Ascending aorta (tissue), 2 donors: ENCODE results near the gene CDK14. TPM values are rescaled to one million over a fixed set of nuclear protein-coding genes. Genes with fewer than 3 reads are reported as not detected.

Experiments
- DNase-seq, 2 donors: peaks; one replicate each; pipeline ENCODE4 v3.0.0-alpha.2; 2019; ENCODE audit warnings: low spot score in 2 of 2
- H3K27ac ChIP-seq, 2 donors: fragments of 200-600 bp; sonication (generic); one replicate each; pipeline ENCODE4 v1.5.1; 2016 to 2017; ENCODE audit warnings: mild to moderate bottlenecking in 1 of 2
- H3K27me3 ChIP-seq: fragments of 200-600 bp; sonication (generic); one replicate; pipeline ENCODE4 v1.5.1; 2017
- H3K36me3 ChIP-seq, 2 donors: fragments of 200-600 bp; sonication (generic); one replicate each; pipeline ENCODE4 v1.5.1; 2016
- H3K4me1 ChIP-seq, 2 donors: fragments of 200-600 bp; sonication (generic); one replicate each; pipeline ENCODE4 v1.5.1; 2016 to 2017; ENCODE audit warnings: mild to moderate bottlenecking in 1 of 2
- H3K4me3 ChIP-seq, 2 donors: fragments of 200-600 bp; sonication (generic); one replicate each; pipeline ENCODE4 v1.5.1; 2016 to 2017; ENCODE audit warnings: mild to moderate bottlenecking in 1 of 2
- H3K9me3 ChIP-seq, 2 donors: fragments of 200-600 bp; sonication (generic); one replicate each; pipeline ENCODE4 v1.5.1; 2016
- intact Hi-C: fragments of 100-400 bp; cut with DNase I; formaldehyde crosslinking; loops from one replicate; pipeline ENCODE4 v1.15.1; 2023
- total RNA-seq: library from RNA; depleted of rRNA; stranded (reverse); fragments of >200 nt; gene quantifications from one replicate; pipeline ENCODE4 v1.1.0, GENCODE V29; 2016
- TF ChIP-seq, protein P1 (sequence below), 3 experiments: fragments of 200-600 bp in 2 of 3; fragments of 450-650 bp in 1 of 3; sonication (generic) in 2 of 3; IDR thresholded peaks; one replicate each; pipeline ENCODE4 v1.5.1; 2016 to 2019; ENCODE audit warnings: antibody characterized with exemption in 3 of 3, mild to moderate bottlenecking in 1 of 3, moderate library complexity in 1 of 3

The CDK14 gene
- total RNA-seq, 1 donor from 2014 or later, result 5.1 TPM

DNA sequence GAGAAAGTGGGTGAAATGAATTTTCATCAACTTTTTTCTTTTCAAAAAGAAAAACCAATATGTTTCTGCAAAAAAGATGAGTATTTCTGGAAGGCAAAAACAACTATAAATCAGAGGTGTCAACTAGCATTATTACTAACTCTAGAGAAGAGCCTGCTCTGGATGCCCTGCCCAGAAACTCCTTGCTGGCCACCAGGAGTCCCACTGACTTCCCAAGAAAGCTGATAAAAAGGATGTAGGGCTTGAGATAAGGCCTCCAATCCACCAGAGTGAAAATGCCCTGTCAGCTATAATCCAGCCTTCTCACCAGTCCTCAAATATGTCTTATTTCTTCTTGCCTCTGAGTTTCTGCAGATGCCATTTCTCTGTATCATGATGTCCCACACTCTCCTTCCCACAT, 651.4 kb downstream of the CDK14 start:
- Histone ChIP-seq H3K4me1 (no peaks in the 10 kb centered on the region), H3K9me3 (no peaks in the 10 kb centered on the region), H3K4me3 (no peak overlapping the region), H3K27me3 (no peaks in the 10 kb centered on the region), H3K36me3 (no peaks in the 10 kb centered on the region), H3K27ac (no peak overlapping the region)
- intact Hi-C loops, result no loop called here
- TF ChIP-seq, protein P1, sequence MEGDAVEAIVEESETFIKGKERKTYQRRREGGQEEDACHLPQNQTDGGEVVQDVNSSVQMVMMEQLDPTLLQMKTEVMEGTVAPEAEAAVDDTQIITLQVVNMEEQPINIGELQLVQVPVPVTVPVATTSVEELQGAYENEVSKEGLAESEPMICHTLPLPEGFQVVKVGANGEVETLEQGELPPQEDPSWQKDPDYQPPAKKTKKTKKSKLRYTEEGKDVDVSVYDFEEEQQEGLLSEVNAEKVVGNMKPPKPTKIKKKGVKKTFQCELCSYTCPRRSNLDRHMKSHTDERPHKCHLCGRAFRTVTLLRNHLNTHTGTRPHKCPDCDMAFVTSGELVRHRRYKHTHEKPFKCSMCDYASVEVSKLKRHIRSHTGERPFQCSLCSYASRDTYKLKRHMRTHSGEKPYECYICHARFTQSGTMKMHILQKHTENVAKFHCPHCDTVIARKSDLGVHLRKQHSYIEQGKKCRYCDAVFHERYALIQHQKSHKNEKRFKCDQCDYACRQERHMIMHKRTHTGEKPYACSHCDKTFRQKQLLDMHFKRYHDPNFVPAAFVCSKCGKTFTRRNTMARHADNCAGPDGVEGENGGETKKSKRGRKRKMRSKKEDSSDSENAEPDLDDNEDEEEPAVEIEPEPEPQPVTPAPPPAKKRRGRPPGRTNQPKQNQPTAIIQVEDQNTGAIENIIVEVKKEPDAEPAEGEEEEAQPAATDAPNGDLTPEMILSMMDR (IDR thresholded peaks at IDR 0.05), result no peak
- DNase-seq, result no peak

GRCh38 chr7:91248996-91249395, 652.9 kb downstream of the CDK14 start:
- DNase-seq, result no peak
- Histone ChIP-seq H3K27me3 (no peaks in the 10 kb centered on the region), H3K4me1 (no peaks in the 10 kb centered on the region), H3K4me3 (no peak overlapping the region), H3K27ac (no peak overlapping the region), H3K9me3 (peaks cover 0 to under 1% of the 10 kb centered on the region in 2 donors), H3K36me3 (no peaks in the 10 kb centered on the region)
- TF ChIP-seq, protein P1 (IDR thresholded peaks at IDR 0.05), result no peak
- intact Hi-C loops, result no loop called here

DNA sequence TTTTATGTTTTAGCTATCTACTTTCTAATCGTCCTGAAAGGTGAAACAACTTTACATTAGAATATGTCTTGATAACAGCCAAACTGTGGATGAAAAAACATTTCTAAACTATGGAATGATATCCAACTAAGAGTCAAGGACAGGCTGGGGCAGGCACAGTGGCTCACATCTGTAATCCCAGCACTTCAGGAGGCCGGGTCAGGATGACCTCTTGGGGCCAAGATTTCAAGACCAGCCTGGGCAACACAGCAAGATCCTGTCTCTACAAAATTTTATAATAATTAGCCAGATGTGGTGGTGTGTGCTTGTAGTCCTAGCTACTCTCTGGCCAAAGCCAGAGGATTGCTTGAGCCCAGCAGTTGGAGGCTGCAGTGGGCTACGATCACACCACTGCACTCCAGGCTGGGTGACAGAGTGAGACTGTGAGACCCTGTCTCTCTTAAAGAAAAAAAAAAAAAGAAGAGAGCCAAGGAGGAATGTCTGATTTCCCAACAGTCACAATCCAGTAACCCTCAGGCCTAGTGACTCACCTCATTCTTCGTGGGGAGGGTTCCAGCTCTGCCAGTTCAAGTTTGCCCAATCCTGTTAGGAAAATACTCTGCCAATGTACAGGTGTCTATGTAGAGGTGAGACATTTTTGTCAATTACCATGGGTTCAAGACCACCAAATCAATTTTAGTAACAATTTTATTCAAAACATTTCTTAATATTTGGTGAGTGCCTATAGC, 653.5 kb downstream of the CDK14 start:
- H3K36me3 ChIP-seq, result no peaks in the 10 kb centered on the region
- intact Hi-C loops, result no loop called here
- no peaks in the 10 kb centered on the region for H3K4me1 ChIP-seq
- peaks cover 0 to 3% of the 10 kb centered on the region in 2 donors for H3K9me3 ChIP-seq
- TF ChIP-seq, protein P1 (IDR thresholded peaks at IDR 0.05), result no peak
- no peak overlapping the region for H3K4me3 ChIP-seq
- H3K27me3 ChIP-seq, result no peaks in the 10 kb centered on the region
- no peak overlapping the region for H3K27ac ChIP-seq
- DNase-seq, result no peak

- Histone ChIP-seq H3K27me3 (no peaks in the 10 kb centered on the region), H3K9me3 (peaks cover 0 to 5% of the 10 kb centered on the region in 2 donors), H3K4me3 (no peak overlapping the region), H3K36me3 (no peaks in the 10 kb centered on the region), H3K27ac (no peak overlapping the region), H3K4me1 (no peaks in the 10 kb centered on the region)
- DNase-seq, result no peak
- TF ChIP-seq, protein P1 (IDR thresholded peaks at IDR 0.05), result no peak
- intact Hi-C loops, result no loop called here
These were observed 654.6 kb downstream of the CDK14 start for GRCh38 chr7:91250706-91251105.

DNA sequence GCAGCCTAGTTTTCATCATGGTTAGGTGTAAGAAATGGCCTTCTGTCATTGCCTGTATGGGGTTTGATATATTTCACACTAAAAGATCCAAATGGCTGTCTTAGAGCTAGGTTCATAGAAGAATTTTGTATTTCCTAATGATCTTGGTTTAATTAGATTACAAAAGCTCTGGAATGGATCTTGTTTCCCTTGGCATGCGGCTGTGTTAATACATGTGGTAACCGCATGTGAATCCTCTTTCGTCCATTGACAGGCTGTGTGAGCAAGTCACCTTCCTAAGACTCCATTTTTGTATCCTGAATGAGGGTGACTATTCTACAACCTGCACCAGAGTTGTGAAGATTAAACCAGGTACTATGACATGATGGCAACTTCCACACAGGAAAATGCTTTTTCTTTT, 655.8 kb downstream of the CDK14 start:
- TF ChIP-seq, protein P1 (IDR thresholded peaks at IDR 0.05), result no peak
- DNase-seq, result no peak
- H3K36me3 ChIP-seq, result no peaks in the 10 kb centered on the region

More for the DNA sequence above, 655.8 kb downstream of the CDK14 start:
- intact Hi-C loops, result no loop called here
- Histone ChIP-seq H3K4me1 (no peaks in the 10 kb centered on the region), H3K27me3 (no peaks in the 10 kb centered on the region), H3K9me3 (peaks cover 0 to 13% of the 10 kb centered on the region in 2 donors), H3K27ac (no peak overlapping the region), H3K4me3 (no peak overlapping the region)

Other genes starting within 250 kb of the CDK14 start
- gene GTPBP10, start 249.6 kb upstream of the CDK14 start, total RNA-seq, result 4.5 TPM
- gene CLDN12, start 192.9 kb upstream of the CDK14 start, total RNA-seq, result 55.3 TPM
- not detected for gene PTTG1IP2, start 126.7 kb upstream of the CDK14 start, total RNA-seq